KOPT-K1 (cell line): ENCODE results near the gene CHN2.

Source experiments
- H3K27ac ChIP-seq: fragments of 200-600 bp; sonication (generic); 2 replicates; pipeline ENCODE4 v1.5.1; 2016; ENCODE audit warnings: antibody characterized with exemption, mild to moderate bottlenecking, low read depth, low read length; ENCODE audit not compliant: poor library complexity, severe bottlenecking
- H3K36me3 ChIP-seq: fragments of 200-600 bp; sonication (generic); 2 replicates; pipeline ENCODE4 v1.5.1; 2017; ENCODE audit warnings: antibody characterized with exemption, mild to moderate bottlenecking, low read length, moderate library complexity; ENCODE audit not compliant: insufficient read depth
- H3K9me3 ChIP-seq: fragments of 200-600 bp; sonication (generic); 2 replicates; pipeline ENCODE4 v1.5.1; 2017; ENCODE audit warnings: antibody characterized with exemption, low read length, mild to moderate bottlenecking; ENCODE audit not compliant: insufficient read depth, poor library complexity, severe bottlenecking

CHN2 gene

DNA sequence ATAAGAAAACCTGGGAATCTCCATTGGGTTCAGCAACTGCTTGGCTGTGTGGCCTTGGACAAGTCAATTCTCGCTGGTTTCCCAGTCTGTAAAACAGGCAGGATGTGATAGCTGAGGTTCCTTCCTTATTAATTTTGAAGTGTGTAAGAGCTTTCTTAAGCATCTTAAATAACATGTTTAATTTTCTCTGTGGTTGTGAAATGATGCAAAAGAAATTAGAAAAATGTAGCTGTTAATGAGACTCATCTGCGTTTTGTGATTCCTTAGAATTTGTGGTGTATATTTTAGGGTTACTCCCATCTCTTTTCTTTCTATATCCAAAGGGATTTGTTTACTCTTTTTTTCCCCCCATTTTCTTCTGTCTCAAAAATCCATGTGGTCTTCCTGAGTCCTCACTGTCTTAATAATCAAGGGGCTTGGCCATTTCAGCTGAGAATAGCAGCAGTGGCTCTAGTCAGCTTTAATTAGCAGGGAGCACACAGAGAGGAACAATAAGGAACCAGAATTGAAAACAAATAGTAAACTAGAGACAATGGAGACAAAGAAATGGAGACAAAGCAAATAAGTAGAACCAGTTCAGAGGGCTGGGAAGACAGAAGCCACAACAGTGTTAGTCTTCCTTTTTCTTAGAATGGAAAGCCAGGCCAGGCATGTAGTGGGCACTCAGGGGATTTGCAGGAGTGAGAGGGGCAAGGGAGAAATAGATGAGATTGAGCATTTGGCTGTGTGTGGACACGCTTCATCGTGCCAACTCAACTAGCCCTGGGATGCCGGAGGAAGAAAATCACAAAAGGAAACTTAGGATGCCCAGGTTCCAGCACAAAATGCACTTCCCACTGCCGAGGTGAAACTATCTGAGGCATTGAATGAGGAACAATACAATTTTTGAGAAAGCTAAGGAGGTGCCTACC is 93.9 kb downstream of the CHN2 start:
- Histone ChIP-seq H3K9me3 (no peaks in the 10 kb centered on the region), H3K27ac (peak overlapping the region; percentile 96), H3K36me3 (no peaks in the 10 kb centered on the region)

DNA sequence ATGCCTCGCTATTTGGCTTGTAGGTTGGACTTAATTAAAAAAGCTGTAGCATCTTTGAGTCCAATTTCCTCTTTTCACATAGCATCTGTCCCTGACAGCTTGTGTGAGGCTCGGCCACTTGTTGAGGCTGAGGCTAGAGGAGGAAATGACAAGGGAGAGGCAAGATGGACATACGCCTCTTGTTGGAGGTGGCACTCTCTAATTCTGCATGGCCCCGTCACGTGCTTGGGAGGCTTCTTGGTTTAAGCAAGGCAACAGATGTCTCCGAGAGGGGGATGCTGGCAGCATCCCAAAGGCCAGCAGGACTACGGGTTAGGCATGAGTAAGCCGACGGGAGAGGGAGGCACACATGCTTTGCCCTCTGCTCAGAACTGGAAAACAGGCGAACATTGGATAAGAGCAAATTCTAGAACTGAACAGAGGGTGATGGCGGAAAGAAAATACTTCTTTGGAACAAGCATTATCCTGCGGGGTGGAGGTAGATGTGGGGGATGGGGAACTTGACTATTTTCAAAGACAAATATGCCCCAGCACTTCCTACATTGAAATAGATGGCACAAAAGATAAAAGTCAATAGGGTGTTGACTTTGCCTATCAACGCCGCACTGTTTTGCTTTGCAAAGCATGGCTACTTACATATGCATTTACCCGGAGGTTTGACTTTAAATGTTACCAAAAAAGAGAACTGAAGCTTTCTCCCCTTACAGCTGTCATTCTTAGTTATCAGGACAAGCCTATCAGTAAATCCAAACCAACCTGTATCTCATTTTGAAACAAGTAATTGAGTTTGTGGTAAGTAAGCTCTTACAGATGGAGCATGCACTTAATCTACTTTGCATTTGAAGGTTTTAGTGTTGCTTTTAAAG is 94.8 kb downstream of the CHN2 start:
- H3K9me3 ChIP-seq, result no peaks in the 10 kb centered on the region
- peak overlapping the region; percentile 96 for H3K27ac ChIP-seq
- H3K36me3 ChIP-seq, result no peaks in the 10 kb centered on the region

DNA sequence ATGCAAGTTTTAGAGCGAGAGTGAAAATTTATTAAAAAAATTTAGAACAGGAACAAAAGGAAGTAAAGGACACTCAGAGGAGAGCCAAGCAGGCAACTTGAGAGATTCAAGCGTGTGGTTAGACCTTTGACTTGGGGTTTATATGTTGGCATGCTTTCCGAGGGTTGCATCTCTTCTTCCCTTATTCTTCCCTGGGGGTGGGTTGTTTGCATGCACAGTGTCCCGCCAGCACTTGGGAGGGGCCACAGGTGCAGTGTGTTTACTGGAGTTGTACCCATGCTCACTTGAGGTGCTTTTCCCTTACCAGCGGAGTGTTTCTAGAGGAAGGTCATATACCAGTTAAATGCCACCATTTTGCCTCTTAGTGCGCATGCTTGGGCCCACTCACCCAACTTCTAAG is 96.3 kb downstream of the CHN2 start:
- peak overlapping the region; percentile 96 for H3K27ac ChIP-seq

DNA sequence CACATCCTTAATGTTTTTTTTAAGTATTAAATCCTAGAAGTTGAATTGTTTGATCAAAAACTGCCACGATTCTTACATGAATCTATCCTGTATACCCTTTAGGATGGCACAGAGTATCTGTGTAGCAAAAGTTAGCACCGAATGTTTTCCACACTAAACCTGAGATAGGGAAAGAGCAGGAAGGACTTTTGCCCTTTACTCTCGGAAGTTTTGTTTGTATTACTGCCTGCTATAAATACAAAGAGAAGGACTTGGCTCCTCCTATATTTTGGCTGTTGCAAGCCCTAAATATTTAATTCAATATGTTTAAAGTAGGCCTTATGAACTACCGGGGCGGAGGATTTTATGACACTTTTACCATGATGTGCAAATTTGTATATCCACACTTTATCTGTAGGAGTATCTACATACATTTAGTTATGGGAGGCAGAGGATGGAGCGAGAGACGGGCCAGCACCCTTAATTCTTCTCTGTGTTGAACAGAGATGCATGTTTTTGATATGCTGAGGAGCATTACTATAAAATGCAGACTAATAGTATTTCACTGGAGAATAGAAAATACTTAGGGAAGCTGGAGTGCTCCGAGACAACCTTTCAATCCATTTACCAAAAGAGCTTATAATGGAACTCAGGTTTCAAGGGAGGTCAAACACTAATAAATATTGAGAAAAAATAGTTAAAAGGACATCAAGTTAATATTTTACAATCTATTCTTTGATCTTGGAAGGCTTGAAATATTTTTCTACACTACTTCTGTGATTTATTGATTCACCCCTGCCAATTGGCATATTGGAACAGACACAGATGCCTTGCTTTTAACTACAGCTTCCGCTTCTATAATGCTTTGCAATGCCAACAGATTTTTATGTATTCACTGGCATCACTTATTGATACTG is 97.4 kb downstream of the CHN2 start:
- Histone ChIP-seq H3K27ac (peak overlapping the region; percentile 96), H3K9me3 (no peaks in the 10 kb centered on the region), H3K36me3 (no peaks in the 10 kb centered on the region)

More for the DNA sequence above, 96.3 kb downstream of the CHN2 start:
- Histone ChIP-seq H3K36me3 (no peaks in the 10 kb centered on the region), H3K9me3 (no peaks in the 10 kb centered on the region)

DNA sequence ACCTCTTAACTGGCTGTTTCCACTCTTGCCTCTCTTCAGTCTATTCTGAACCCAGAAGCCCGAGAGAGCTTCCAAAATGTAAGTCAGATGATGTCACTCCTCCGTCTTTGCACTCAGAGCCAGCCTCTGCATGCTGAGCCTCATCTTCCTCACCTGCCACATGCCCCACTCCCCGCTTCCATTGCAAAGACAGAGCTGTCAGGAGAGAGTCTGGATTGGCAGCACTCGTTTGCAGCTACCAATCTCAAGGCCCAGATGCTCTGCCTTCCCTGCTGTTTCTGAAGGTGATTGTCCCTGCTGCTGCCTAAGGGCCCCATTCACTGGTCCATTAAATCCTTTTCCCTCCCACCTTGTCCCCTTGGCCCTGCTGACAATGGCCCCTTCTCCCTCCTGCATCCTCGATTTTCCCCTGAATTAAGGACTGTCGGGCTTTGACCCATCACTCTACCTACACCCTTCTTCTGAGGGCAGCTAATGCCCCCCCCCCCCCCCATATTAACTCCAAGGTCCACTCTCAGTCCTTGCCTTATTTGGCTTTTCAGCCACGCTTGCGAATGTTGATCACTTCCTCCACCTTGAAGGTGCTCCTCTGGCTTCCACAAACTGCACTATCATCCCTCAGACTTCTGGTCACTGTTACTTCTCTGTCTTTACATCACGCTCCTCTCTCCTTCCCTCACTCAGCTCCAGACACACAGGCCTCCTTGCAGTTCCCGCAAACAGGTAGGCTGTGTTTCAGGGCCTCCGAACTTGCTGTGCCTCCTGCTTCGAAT is 98.5 kb downstream of the CHN2 start:
- Histone ChIP-seq H3K36me3 (no peaks in the 10 kb centered on the region), H3K9me3 (no peaks in the 10 kb centered on the region), H3K27ac (peak overlapping the region; percentile 11)

DNA sequence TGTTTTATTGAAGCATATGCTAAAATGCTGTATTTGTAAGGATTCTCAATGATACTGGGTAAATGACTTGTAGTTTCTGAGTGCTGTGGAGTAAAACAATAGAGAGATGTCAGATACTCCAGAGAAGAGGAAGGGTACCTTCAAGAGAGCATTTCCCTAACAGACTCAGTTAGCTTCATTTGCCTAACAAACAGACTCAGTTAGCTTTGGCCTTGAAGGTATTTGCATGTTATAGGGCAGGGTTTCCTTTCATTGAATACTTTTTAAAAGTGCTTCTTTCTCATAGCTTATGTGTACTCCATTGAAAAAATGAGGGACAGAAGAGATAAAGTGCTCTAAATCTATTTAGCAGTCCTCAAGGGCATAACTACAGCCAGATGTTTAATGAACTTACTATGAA is 101.8 kb downstream of the CHN2 start:
- H3K9me3 ChIP-seq, result no peaks in the 10 kb centered on the region
- H3K36me3 ChIP-seq, result no peaks in the 10 kb centered on the region
- no peak overlapping the region for H3K27ac ChIP-seq

DNA sequence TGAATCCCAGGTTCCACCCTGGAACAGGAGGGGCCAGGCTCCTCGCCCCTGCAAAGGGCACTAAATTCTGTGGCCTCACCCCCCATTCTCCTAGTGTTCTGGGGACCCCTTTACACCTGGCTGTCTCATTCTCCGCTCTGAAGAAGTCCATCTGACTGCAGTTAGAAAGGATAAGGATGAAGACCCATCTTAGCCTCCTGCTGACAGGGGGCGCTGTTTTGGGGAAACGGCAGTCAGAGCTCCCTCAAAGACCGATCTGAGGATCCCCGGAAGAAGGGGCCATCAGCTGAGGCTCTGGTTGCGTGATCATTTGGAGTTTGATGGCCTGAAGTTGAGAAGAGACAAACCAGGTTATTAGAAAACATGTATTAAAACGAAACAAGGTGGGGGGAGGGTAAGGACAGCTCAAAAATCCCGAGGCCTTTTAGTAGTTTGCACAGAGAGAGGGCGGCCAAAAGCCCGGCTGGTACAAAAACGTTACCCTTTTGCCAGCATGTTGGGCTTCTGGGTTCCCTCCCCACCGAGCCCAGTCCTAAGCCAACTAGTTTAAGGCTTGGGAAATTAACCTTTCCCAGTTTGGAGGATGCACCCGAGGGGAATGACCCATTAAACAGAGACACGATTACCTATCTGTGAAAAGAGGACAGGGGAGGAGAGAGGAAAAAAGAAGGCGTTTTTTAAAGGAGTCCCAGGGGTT is 102.8 kb downstream of the CHN2 start:
- no peaks in the 10 kb centered on the region for H3K36me3 ChIP-seq
- no peaks in the 10 kb centered on the region for H3K9me3 ChIP-seq
- H3K27ac ChIP-seq, result peak overlapping the region; percentile 26

DNA sequence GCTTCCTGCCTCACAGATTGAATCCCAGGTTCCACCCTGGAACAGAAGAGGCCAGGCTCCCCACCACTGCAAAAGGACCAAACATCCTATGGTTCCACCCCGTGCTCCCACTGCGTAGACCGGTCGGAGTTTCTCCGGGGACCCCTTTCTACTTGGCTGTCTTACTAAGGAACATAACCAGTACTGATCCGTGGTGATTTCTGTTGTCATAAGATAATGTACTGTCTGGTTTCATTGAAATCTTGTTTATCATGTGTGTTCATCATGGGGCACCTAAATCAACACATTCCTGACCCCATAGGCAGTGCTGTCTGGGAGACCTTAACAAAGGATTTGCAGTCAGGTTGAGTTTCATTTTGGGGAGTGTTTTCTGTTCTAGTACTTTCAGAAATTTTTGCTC is 104.5 kb downstream of the CHN2 start:
- H3K27ac ChIP-seq, result no peak overlapping the region
- no peaks in the 10 kb centered on the region for H3K9me3 ChIP-seq
- H3K36me3 ChIP-seq, result no peaks in the 10 kb centered on the region

DNA sequence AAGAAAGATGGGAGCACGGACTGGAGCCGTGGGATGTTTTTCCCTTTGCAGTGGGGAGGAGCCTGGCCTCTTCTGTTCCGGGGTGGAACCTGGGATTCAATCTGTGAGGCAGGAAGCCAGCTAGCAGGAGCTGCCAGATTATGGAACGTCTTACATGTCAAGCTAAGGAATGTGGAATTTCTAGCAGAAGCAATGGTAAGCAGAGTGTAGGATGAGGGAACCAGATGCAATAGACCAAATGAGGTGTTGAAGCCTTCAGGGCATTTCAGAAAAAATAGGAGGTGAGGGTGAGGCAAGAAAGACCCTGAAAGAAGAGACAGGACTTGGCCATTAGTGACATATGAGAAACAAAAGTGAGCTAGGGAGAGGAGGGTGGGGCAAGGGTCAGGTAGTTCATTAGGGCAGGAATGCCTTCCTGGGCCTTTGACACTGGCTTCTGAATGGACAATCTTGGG is 105.5 kb downstream of the CHN2 start:
- Histone ChIP-seq H3K36me3 (no peaks in the 10 kb centered on the region), H3K27ac (no peak overlapping the region), H3K9me3 (no peaks in the 10 kb centered on the region)

DNA sequence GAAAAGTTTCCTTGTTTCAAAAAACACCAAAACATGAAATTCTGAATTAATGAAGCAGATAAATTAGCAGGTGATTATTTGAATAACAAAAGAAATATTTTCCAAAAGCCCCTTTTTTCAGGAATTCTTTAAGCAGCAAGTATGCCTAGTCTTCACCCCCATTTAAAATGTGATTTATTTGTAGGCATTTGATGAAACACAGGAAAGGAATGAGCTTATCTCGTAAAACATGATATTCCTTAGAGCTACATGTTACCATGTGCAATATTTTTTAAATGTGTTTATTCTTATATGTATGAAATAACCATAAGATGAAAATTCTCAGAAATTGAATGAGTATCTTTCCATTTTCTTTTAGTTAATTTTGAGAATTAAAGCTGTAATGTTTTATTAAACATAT is 106.1 kb downstream of the CHN2 start:
- H3K36me3 ChIP-seq, result no peaks in the 10 kb centered on the region
- no peaks in the 10 kb centered on the region for H3K9me3 ChIP-seq
- H3K27ac ChIP-seq, result no peak overlapping the region

DNA sequence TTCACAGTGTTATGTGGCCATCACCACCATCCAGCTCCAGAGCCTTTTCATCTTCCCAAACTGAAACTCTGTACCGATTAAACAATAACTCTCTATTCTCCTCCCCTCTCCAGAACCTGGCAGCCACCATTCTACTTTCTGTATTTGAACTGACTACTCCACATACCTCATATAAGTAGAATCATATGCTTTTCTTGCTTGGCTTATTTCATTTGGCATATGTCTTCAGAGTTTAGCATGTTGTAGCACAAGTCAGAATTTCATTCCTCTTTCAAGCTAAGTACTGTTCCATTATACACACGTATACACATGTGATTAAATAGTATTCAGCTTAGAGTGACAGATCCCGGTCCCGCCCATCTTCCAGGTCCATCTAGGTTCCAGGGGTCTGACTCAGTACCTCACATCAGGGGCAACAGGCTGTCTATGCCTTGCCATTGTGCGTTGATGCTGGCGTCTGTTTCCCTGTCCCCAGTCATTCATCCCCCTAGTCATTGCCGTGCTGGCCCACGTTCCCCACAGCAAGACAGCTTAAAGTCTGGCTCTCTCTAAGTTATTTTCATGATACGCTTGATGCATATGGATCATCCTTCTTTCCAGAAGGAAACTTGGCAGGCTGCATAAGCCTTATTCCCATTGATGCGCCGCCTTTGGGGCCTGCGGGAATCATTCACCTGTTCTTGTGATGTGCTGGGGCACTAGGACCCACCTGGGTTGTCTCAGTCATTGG is 108.3 kb downstream of the CHN2 start:
- no peaks in the 10 kb centered on the region for H3K36me3 ChIP-seq
- no peak overlapping the region for H3K27ac ChIP-seq
- H3K9me3 ChIP-seq, result no peaks in the 10 kb centered on the region

DNA sequence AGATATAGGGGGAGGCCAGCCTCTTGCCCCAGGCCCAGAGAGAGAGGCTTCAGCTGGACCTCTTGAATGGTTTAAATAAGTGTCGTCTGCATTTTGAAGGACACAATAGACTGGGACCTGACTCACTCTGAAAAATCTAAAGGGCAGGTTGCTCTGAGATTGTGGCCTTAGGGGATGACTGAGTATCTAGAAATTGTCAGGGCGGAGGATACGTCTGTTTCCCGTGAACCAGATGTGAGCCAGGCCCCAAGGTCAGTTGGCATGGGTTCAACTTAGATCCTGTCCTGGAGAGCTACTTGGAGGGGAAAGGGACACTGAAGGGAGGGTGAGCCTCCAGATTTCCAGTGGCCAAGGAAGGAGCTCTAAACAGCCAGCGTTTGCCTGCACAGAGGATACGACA is 110.2 kb downstream of the CHN2 start:
- no peaks in the 10 kb centered on the region for H3K36me3 ChIP-seq
- H3K9me3 ChIP-seq, result no peaks in the 10 kb centered on the region
- no peak overlapping the region for H3K27ac ChIP-seq

DNA sequence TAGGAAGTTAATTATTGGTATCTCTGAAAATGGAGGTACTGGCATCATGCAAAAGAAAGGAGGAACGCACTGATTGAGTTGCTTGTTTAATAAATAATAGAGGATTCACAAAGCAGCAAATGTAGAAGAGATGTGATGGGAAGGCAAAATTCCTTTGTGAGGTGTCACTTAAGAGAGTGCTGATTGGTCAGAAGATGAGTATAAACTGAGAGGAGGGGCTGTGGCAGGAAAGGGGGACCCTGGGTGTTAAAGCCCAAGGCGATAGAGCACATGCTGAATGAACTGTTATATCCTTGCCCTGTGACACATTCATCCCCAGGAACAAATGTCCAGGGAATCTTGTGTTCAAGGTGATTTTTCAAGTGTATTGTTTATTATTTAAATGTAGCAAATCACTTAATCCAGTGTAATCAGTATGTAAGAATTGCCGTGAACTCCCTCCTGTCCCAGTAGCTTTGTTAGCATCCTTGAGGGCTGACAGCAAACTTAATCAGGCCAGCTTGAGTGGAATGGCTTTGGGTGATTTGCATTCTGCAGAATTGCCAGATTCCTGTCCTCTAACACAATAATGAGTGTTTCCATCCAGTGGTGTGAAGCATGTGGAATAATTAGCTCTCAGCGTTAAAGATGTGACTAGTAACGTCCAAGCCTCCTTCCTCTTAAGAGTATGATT is 111.9 kb downstream of the CHN2 start:
- Histone ChIP-seq H3K9me3 (peaks cover 10% of the 10 kb centered on the region), H3K27ac (no peak overlapping the region), H3K36me3 (no peaks in the 10 kb centered on the region)
